ENCODE data around the gene TARS2. TPM values are rescaled to one million over a fixed set of nuclear protein-coding genes. Genes with fewer than 3 reads are reported as not detected.

The TARS2 gene
- total and polyA plus RNA-seq, 2 of the 13 experiments (the other 11 are each of a cell fraction or from before 2014, with no cell fraction given) = 21.3 to 22.8 TPM

- TF ChIP-seq ARID4A (CRISPR knock-in tag; IDR thresholded peaks at IDR 0.05; ENCODE audit: borderline replicate concordance) (peak; percentile 17; the same call in 1 of the 2 replicates), HOXA7 (CRISPR knock-in tag; IDR thresholded peaks at IDR 0.05) (no peak), TSC22D2 (CRISPR knock-in tag; IDR thresholded peaks at IDR 0.05; ENCODE audit: borderline replicate concordance) (no peak), SKI (IDR thresholded peaks at IDR 0.05; ENCODE audit: partially characterized antibody) (no peak), FOXP4 (CRISPR knock-in tag; IDR thresholded peaks at IDR 0.05) (peak; percentile 73), ZNF800 (CRISPR knock-in tag; IDR thresholded peaks at IDR 0.05) (no peak), CEBPG (CRISPR knock-in tag; IDR thresholded peaks at IDR 0.05) (peak; percentile 83), ZBED4 (CRISPR knock-in tag; IDR thresholded peaks at IDR 0.05; ENCODE audit: borderline replicate concordance) (no peak), STAG1 (CRISPR knock-in tag; IDR thresholded peaks at IDR 0.05) (0 out of 2 replicates have a peak, but pooled peaks have one; percentile 9), ZNF143 (CRISPR knock-in tag; IDR thresholded peaks at IDR 0.05) (no peak), FOXO1 (CRISPR knock-in tag; IDR thresholded peaks at IDR 0.05) (peak; percentile 52; the same call in 1 of the 2 replicates), ZFYVE20 (CRISPR knock-in tag; IDR thresholded peaks at IDR 0.05; ENCODE audit: borderline replicate concordance, low read depth) (no peak), ZNF33B (CRISPR knock-in tag; IDR thresholded peaks at IDR 0.05) (no peak), ZBTB37 (CRISPR knock-in tag; IDR thresholded peaks at IDR 0.05) (peak; percentile 40; the same call in 1 of the 2 replicates), SETDB1 (CRISPR knock-in tag; IDR thresholded peaks at IDR 0.05; ENCODE audit: borderline replicate concordance) (no peak), BORCS8-MEF2B (CRISPR knock-in tag; IDR thresholded peaks at IDR 0.05) (no peak)
Measured at GRCh38 chr1:150479927-150480352, 7.3 kb upstream of the TARS2 start (continued).
